Amniotic stem cell (primary cell): Measurements from ENCODE around the gene PDE8A.

ENCODE experiments used
- DNase-seq: peaks from one replicate; lab custom pipeline; 2025; lab: John Stamatoyannopoulos, UW

Gene PDE8A

DNA sequence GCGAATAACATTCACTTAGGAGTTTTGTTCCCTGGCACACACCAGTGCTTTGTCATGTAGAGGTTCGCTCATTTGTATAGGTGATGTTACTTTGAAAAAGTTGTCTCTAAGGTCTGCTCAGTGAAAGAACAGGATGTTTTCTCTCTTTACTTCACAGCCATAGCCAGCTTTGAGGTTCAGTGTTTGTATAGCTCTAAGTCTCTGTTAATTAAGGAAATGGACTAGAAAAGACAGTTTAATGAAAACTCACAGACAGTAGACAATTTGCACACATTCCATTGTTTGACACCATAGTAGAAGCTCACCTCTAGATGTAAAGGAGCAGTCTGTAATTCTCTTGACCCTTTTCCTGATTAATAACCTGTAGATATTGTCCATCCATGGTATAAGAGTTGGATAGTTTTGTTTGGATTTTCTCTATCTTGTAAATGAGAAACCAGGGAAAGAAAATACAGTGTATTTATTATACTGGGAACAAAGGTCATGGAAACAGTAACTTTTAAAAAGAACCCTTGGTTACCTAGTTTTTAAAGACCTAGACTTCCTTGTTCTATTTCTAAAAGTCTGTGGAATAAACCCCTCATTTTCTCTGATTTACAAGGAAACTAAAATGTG is 50.4 kb downstream of the PDE8A start:
- no peak for DNase-seq

DNA sequence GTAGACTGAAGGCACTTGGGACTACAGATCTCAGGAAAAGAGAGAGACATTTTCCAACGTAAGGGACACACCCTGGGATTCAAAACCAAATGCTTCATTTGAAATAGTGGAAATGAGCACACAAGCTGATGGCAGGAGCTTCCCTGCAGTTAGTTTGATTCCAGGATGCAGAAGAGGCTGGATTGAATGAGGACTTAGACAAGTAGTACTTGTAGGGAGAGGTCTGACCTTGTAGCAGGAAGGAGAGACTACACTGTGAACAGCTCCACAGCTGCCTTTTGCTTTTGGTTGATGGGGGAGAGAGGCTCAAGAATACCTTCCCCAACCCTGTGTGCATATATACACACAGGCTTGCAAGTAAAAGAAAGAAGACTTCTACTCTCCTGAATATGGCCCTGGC is 51.5 kb downstream of the PDE8A start:
- DNase-seq: no peak

DNA sequence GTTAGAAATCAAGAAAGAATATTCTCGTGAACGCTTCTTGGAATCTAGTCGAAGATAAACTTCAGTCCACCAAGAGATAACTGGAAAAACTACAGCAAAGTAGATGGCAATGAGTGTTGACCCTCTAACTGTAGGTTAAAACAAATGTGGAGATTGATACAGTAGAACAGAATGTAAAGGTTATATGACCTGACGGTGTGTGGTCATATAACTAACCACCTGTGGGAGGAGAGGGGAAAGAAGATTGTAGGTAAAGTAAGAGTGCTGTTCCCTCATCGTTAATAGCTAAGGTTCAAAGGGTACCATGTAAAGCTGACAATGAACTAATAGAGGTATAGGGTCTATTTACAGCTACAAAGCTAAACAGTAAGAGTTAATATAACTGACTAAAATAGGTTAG is 52.6 kb downstream of the PDE8A start:
- no peak for DNase-seq

DNA sequence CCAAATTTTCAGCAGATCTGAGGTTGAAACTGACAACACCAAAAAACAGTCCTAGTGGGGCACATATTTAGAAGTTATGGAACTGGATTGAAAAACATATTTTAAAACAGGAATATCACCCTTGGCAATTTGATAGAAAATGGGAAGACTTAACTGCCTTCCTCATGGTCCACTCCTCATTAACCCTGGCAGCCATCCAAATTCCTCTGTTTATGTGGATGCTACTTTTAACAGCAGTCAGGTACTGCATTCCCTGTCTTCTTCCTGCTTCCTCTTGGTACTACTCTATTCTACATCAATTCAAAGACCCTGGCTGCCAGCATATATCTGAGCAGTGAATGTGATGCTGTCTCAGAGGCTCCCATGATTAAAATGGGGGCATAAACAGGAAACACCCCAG is 54.3 kb downstream of the PDE8A start:
- no peak for DNase-seq

DNA sequence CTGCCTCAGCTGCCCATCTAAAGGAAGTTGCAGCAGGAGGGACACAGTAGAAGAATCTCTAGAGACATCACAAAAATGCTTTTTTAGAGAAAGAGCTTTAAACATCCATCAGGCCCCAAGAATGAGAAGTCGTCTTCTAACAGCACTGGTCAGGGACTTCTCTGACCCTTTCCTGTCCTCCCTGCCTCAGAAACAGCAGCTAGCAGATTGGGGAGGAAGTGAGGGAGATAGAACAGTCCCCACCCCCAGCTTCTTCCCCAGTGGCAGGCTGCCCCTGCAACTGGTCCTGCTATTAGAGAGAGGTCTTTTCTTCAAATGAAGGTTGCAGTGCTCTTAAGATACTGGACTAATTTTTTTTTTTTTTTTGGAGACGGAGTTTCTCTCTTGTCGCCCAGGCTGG is 55.1 kb downstream of the PDE8A start:
- no peak for DNase-seq

DNA sequence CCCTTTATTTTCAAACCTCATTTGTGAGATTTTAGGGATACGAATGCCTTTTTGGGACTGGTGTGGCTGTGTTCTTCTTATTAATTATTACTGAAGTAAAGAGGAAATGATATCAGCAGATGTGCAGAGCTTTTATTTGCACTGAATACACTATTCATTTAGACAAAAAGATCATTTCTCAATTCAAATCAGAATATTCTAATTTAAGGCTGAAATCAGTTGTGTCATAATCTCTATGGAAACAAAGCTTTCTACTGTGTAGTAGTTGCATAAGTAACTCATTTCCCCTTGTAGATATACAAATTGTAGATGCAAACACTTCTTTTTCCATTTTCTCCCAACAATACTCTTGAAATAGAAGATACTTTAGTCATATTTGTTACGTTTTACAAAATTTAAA is 56.0 kb downstream of the PDE8A start:
- no peak for DNase-seq

DNA sequence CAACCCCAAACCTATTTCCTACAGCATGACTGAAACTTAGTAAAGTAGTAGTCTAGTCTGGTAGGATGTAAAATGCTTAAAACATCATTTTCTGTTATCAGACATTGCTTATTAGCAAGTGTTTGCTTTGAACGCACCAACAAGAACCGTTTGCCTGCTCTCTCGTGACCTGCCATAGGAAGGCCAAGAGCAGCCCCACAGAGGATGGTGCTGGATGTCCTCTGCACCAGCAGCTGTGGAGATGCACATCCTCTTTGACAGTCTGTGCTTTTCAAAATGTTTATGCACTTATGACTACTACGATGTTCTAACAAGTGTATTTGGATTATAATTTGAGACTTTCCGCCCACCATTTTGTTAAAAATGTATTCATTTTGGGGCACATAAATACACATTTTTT is 59.6 kb downstream of the PDE8A start:
- no peak for DNase-seq

DNA sequence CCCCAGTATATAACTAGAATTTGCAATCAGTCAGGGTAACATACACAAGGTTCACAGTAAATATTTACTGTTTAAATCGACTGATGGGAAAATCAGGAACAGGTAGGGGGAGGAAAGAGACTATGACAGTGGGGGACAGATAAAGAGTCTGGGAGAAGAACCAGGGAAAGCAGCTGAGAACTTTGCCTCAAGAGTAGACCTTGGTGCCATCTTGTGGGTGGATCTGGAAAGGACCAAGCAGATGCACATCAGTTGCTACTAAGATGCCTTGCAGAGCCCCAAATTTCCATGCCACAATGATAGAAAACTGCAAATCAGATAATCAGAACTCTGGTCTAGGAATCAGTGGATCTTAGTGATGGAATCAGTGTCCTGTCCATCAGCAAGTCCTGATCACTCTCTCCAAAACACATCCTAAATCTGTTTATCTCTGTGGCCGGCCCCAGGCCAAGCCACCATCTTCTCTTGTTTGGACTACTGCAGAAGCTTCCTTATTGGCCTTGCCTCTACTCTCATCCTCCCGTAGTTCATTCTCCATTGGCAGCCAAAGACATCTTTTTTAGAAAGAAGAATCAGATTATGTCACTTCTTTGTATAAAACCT is 62.7 kb downstream of the PDE8A start:
- no peak for DNase-seq

DNA sequence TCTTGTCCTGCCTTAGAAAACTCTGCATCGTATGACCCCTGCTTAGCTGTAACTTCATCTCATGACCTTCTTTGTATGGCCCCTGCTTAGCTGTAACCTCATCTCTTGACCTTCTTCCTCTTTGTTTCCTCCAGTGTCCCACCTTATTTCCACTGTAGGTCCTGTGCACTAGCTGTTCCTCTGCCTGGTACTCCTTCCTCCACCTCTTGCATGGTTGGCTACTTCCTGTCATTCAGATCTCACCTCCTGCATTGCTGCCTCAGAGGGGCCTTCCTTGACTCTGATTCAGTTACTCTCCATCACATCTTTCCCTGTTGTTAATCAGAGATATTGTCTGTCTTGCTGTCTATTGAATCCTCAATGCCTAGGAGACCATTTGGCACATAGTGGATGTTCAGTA is 63.2 kb downstream of the PDE8A start:
- DNase-seq: no peak

DNA sequence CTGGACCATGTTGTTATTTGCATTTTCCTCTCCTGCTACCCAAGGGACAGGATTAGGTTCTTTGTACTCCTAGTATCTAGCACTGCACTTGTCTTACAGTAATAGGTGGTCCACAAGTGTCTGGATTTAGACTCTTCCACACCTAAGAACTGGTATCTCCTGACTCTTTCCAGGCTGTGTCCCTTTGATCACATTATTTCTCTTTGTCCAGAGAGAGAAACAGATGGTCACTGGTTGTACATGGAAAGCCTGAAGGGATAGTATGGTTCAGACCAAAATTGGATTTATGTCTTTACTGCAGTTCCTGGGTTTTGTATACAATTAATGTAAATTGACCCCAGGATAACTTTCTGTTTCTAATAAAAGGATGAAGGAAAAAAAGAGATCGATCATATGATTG is 64.0 kb downstream of the PDE8A start:
- no peak for DNase-seq

DNA sequence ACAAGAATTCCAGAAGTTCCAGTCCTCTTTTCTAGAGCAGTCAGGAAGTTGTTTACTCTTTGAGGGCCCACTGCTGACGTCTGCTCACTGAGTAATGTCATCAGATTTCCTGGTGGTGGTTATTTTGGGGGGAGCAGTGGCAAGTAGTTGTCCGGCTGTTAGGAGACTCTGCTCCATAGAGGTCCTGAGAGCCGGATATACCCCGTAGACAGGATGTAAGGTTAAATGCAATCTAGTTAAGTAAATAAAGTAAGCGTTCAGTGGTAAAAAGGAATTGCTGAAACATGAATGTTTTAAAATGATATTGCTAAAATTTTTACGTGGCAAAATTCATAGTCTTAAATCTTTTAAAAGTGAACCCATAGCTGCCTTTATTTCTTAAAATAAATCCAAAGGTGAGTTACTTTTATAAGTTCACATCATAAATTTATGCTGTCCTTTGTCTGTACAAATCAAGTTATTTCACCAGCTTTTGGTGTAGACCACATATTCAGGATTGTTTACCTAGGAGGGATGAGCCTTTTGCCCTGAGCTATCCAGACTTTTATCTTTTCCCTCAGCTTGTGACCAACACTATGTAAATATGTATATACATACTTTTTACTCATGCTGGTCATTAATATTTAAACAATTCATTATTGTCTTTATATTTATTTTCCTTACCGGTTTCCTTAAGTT is 65.8 kb downstream of the PDE8A start:
- peak; percentile 72 for DNase-seq

DNA sequence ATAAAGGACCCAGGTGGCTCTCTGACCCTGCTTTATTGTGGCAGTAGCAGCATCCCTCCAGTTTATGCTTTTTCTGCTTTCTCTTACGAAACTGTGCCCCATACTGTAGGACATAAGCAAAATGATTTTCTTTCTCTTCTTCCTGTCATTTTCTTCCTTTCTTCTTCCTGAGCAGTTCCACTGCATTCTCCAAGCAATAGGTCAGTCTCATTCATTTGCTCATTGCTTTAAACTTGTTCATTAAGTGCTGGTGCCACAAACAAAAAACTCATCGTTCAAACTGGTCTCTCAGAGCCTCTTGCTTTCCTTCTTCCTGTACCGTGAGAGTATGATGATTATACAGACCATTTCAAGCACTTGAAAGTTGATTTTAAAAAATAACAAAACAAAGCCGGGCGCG is 66.8 kb downstream of the PDE8A start:
- no peak for DNase-seq

DNA sequence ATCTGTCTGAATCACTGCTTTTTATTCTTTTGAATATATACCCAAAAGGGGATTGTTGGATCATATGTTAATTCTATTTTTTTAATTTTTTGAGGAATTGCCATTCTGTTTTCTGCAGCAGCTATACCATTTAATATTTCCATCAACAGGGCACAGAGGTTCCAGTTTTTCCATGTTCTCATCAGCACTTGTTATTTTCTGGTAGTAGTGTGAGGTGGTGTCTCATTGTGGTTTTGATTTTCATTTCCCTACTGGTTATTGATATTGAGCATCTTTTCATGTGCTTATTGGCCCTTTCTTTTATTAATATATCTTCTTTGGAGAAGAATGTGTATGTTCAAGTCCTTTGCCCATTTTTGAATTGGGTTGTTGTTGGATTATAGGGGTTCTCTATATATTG is 68.1 kb downstream of the PDE8A start:
- no peak for DNase-seq

DNA sequence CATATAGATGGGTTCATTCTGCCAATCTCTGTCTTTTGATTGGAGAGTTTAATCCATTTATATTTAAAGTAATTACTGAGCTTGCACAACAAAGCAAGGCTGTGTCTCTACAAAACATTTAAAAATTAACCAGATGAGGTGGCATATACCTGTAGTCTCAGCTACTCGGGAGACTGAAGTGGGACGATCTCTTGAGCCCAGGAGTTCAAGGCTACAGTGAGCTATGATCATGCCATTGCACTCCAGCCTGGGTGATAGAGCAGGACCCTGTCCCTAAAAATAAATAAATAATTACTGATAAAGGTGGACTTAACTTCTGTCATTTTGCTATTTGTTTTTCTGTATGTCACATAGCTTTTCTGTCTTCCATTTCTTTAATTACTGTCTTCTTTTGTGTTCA is 78.1 kb downstream of the PDE8A start:
- DNase-seq: no peak

DNA sequence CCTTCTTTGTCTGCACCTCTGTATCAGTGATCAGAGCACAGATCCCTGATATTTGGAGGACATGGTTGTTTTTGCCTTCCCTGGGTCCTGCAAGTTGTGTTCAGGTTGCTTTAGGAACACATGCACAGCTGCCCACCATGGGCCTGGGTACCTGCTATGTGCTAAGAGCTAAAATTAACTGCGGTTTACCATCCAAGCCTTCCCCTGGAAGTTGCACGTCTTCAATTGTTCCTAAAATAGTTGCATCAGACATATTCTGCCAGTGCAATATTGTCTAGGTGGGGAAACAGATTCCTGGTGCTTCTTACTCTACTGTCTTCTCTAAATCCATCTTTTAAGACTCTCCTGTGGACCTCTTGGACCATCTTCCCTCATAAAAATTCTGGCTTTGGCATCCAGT is 80.9 kb downstream of the PDE8A start:
- no peak for DNase-seq

DNA sequence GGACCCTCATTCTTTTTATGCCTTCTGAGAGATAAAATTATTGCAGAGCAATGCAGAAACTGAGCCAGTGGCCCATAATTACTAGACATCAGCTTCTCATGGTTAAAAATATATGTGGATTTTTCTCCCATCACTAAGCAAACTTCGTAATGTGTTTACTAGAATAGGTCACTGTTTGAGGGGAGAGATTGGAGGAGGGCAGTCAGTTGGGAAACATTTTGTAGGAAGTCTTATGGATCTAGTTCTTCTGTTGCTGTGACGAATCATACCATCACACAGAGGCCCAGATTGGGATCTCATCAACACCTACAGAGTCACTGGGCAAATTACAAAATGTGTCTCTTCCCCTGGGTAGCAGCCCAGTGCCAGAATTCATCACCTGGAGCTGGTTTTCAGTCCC is 81.4 kb downstream of the PDE8A start:
- DNase-seq: no peak

DNA sequence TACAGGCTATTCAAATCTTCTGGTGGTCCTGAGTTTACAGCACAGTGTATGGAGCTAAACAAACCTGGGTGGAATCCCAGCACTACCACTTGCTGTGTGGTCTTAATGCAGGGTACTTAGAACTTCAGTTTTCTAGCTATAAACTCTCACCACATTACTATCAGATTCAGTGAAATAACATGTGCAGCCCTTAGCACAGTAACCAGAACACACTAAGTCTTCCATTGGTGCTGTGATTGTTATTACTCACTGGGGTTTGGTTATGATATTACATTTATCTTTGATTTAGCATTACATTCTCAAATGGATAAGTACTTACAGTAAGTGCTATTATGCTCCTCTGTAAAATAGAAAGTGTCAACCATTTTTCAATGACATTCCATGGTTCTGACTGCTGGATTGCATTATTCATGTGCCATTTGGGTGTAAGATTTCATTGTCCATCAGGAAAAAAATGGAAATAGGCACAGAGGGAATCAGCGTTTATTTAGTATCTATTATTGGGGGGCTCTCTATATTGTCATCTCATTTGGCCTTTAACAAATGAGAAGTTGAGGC is 81.9 kb downstream of the PDE8A start:
- DNase-seq: no peak

DNA sequence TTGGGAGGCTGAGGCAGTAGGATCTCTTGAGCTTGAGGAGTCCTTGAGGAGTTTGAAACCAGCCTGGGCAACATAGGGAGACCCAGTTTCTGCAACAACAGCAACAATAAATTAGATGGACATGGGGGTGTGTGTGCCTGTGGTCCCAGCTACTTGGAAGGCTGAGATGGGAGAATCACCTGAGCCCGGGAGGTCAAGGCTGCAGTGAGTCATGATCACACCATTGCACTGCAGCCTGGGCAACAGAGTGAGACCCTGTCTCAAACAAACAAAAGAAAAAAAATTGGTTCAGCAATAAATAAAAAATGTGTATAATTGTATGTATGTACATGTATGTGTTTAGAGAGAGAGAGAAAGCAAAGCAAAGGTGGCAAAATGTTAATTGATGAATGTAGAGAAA is 83.1 kb downstream of the PDE8A start:
- DNase-seq: no peak

DNA sequence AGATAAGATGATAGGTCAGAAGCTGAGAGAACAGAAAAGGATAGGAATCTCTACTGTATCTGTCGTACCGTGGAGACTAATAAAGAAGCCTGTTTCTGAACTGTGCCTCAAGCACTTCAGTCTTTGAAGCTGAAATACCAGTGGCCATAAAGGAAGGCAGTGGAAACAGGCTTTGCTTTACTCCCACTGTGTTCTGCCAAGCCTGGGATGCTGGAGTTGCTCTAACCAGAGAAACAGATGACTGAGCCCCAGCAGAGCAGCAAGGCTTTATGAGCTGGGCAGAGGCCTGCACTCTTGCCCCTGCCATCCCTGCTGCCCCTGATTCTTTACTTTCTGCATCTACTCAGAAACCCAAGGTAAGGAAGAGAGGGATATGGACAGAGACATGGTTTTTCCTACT is 89.4 kb downstream of the PDE8A start:
- no peak for DNase-seq

DNA sequence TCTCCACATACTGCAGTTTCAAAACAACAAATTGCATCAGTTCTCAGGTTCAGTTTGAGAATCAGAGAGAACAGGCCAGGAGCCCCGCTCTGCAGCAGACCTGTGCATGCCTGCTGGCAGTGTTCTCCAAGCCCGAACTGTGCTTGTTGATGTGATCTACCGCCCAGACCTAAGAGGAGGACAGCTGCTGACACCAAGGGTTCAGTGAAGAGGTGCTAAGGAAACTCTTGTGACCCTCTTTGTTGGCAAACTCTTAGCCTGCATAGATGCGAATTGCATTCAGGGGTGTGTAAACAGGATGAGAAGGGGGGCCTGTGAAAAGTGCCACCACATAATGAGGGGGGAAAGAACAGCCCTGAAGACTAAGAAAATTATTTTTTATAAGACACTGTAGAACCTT is 89.8 kb downstream of the PDE8A start:
- no peak for DNase-seq

DNA sequence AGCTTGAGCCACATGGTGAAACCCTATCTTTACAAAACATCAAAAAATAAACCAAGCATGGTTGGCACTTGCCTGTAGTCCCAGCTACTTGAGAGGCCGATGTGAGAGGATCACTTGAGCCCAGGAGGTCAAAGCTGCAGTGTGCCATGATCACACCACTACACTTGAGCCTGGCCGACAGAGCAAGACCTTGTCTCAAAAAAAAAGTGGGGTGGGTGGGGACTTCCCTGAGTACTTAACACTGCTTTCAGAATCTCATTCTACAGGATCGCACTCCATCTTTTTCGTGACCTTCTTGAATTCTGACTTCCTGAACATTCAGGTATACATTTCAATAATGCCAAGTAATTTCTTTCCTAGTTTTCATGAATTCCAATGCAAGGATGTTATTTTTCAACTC is 91.3 kb downstream of the PDE8A start:
- no peak for DNase-seq

DNA sequence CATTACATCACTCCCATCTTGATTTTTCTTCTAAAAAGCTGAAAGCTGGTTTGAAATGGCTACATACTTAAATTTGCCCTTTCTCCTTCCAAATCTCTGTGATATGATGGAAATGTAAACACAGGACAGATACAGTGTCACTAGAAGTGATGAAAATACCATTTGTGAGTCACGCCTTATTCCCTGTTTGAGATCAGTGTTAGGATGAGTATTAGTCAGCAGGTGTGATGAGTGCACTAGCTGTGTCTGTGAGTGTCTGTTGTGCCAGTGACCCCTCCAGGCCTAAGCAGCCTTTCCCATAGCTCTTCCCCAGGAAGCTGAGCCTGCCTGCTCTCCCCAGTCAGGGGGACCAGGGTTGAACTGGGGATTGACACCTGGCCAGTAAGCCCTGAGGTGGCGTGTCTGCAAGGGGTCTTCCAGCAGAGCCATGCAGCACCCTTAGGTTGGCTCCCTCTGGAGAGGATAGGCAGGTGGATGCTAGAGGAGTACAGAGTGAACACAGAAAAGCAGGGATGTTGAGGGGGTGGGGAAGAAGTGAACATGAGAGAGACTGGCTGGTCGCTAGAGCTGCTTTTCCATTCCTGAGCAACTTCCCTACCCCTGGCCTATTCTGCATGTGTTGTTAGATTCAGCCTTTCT is 92.0 kb downstream of the PDE8A start:
- DNase-seq: no peak

DNA sequence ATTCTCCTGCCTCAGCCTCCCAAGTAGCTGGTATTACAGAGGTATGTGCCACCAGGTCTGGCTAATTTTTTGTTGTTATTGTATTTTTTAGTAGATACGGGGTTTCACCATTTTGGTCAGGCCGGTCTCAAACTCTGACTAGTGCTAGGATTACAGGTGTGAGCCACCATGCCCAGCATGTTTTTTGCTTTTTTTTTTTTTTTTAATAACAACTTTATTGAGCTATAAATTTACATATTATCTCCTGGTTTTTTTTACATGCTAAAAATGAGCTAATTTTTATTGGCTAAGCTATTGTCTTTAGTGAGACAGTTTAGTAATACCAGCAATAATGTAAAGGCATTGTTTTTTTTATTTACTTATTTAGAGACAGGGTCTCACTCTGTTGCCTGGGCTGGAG is 105.2 kb downstream of the PDE8A start:
- DNase-seq: no peak
